Fibroblast of pulmonary artery (primary cell): ENCODE data around the gene PRPF6.

Source experiments
- DNase-seq: peaks from one replicate; pipeline ENCODE4 v3.0.0-alpha.2; 2010; ENCODE audit warnings: low read depth
- H3K4me3 ChIP-seq: replicated peaks from 2 replicates; pipeline ENCODE4 v1.5.1; 2011; ENCODE audit warnings: low read depth, mild to moderate bottlenecking, control low read depth, low read length, moderate library complexity
- TF ChIP-seq, protein P1 (sequence below): IDR thresholded peaks from 2 replicates; pipeline ENCODE4 v1.5.1; 2011; ENCODE audit warnings: mild to moderate bottlenecking, control low read depth, low read length, inconsistent platforms; ENCODE audit errors: missing control alignments

The PRPF6 gene

DNA sequence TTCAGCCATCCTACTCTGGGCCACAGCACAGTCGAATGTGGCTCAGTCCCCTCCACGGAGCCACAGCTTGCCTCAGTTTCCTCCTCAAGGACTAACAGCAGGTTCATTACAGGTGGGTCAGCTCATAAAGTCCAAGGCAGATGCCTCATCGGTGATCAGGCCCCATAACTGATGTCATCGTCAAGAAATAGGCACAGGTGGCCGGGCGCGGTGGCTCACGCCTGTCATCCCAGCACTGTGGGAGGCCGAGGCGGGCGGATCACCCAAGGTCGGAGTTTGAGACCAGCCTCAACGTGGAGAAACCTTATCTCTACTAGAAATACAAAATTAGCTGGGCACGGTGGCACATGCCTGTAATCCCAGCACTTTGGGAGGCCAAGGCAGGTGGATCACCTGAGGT is 28.2 kb upstream of the PRPF6 start:
- no peak overlapping the region for H3K4me3 ChIP-seq
- no peak for DNase-seq
- TF ChIP-seq, protein P1, sequence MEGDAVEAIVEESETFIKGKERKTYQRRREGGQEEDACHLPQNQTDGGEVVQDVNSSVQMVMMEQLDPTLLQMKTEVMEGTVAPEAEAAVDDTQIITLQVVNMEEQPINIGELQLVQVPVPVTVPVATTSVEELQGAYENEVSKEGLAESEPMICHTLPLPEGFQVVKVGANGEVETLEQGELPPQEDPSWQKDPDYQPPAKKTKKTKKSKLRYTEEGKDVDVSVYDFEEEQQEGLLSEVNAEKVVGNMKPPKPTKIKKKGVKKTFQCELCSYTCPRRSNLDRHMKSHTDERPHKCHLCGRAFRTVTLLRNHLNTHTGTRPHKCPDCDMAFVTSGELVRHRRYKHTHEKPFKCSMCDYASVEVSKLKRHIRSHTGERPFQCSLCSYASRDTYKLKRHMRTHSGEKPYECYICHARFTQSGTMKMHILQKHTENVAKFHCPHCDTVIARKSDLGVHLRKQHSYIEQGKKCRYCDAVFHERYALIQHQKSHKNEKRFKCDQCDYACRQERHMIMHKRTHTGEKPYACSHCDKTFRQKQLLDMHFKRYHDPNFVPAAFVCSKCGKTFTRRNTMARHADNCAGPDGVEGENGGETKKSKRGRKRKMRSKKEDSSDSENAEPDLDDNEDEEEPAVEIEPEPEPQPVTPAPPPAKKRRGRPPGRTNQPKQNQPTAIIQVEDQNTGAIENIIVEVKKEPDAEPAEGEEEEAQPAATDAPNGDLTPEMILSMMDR: no peak

DNA sequence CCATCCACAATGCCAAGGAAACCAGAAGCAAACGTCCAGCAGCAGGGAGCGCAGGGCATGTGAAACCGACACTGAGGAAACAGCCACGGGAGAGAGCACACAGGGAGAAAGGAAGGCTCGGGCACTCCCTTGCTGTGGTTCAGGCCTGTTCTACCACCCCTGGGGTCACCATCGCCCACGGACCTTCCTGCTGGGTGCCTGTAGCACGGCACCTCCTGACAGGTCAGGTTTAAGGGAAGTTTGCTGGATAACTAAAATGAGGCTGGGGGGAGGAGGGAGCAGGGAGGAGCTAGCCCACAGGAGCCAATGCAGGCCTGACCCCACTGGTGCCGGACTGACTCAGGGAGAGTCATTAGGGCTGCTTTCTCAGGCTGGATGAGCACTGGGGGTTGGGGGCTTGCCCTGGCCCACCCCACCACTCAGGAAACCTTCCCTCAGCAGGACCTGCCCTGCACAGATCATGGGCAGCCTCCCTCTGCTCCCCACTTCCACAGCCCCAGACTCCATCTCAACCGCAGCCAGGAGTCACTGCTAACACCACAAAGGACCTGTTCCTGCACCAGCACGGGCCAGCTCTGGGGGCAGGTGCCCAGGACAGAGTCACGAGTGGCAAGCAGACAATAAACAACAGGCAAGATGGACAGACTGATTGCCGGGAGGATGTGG is 27.0 kb upstream of the PRPF6 start:
- TF ChIP-seq, protein P1: no peak
- DNase-seq: no peak
- H3K4me3 ChIP-seq: no peak overlapping the region

DNA sequence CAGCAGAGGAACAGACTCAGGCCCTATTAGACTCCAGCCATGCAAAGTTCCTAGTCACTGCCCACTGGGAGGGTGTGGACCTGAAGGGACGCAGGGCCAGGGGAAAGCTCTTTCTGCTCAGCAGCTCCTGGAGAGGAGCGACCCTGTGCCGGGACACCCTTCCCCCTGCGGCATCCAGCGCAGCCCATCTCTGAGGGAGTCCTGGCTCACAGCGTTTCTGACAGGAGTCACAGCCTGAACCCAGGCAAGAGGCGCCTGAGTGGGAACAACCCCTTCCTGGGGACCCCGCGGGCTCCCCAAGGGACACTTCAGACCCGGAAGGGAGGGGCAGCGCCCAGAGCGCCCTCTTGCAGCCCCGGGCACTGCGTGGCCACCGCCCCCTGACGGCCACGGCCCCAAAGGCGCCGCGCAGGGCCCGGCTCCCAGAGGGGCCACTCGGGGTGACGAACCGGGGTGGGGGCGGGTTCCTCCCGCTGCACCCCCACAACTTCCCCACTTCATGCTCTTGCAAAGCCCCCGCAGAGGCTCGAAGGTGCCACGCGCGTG is 25.6 kb upstream of the PRPF6 start:
- DNase-seq: no peak
- peak overlapping the region; percentile 80 for H3K4me3 ChIP-seq
- TF ChIP-seq, protein P1: peak; percentile 1

DNA sequence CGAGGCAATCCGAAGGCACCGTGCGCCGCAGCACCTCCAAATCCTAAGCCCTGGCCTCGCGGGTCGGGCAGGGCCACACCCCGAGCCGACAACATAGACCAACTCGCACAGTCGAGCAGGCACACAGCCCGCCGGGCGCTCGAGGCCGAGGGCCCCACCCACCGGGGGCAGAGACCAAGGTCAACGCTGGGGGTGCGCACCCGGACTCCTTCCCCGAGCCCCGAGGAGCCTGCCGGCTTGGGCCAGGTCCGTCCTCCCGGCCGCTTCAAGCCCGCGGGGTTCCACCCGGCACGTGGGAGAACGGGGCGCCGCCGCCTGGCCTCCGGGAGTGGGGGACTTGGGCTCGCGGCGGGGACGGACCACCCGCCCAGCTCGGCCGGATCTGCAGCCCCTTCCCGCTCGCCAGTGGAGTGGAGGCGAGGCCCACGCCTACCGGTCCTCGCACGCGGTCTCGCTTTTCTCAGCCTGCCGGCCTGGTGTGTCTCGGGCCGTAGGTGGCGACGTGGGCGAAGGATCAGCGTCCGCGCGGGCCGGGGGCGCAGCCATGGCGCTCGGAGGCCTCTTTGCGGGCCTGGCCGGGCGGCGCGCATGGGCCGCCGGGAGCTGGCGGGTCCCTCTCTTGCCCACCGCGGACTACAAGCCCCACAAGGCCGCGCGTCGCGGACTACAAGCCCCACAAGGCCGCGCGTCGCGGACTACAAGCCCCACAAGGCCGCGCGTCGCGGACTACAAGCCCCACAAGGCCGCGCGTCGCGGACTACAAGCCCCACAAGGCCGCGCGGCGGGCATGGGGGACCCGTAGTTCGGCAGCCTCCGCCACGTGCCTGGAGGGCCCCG is 24.9 kb upstream of the PRPF6 start, which contains the start of gene UCKL1:
TSS of gene UCKL1 (minus strand) at position 590 of the 837 bp plus-strand sequence. CDS start at position 546, 44 bp downstream.
- TF ChIP-seq, protein P1: no peak
- DNase-seq: peak; percentile 92
- H3K4me3 ChIP-seq: peak within 1 kb of the TSS; percentile 80

DNA sequence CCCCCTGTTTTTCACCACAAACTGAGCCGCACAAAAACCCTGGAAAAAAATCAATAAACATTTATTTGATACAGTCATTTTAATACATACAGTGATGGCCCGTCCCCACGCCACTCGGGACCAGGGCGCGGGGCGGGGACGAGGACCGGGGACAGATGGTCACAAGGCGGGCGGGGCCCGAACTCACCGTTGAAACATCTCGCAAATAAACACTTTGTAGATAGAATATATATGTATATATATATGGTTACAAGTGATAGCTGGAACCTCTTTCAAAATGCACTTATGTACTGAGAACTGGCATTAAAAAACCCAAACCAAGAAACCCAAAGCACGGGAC is 24.3 kb upstream of the PRPF6 start:
- peak overlapping the region; percentile 55 for H3K4me3 ChIP-seq
- no peak for DNase-seq
- TF ChIP-seq, protein P1: no peak

DNA sequence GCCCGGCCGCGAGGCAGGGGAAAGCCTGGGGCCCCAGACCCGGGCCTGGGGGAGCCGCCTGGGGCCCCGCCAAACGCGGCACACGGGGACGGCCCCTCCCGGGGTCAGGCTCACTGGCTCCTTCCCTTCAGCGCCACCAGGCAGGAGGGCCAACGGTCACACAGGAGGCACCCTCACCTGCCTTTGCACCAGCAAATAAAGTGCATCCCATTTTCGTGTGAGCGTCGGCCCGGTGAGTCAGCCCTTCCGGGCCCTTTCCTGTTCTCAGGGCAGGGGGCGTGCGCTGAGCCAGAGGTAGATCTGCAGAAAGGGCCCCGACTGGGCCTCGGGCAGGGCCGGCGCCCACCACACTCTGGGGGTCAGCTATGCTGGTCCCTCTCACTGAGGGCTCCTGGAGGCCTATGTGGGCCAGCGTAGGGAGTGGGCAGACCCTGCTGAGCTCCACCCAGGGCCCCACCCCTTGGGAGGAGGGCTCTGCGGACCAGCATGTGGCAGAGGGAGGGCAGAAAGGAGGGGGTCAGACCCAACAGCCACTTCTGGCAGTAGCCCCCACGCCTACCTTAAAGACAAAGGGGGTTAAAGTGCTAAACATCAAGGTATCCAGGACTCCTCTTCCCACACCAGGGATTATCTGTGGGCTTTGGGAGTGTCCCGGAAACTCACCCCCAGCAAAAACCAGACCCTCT is 23.8 kb upstream of the PRPF6 start:
- peak overlapping the region; percentile 55 for H3K4me3 ChIP-seq
- TF ChIP-seq, protein P1: no peak
- DNase-seq: peak; percentile 58
